Smooth muscle cell (in vitro differentiated cells): ENCODE results near the gene TTC29. TPM values are rescaled to one million over a fixed set of nuclear protein-coding genes. Genes with fewer than 3 reads are reported as not detected.

ENCODE experiments used
- DNase-seq: peaks from one replicate; lab custom pipeline; 2025; ENCODE audit not compliant: unreplicated experiment; lab: John Stamatoyannopoulos, UW
- H2AFZ ChIP-seq: fragments of 200-600 bp; sonication (generic); 2 replicates; pipeline ENCODE4 v1.6.0; 2016; ENCODE audit warnings: antibody characterized with exemption, low read depth, mild to moderate bottlenecking
- H3F3A ChIP-seq: fragments of 200-600 bp; sonication (generic); 2 replicates; pipeline ENCODE4 v1.6.0; 2017; ENCODE audit warnings: antibody characterized with exemption, low read depth
- H3K27ac ChIP-seq: fragments of 200-600 bp; sonication (generic); 2 replicates; pipeline ENCODE4 v1.5.1; 2016; ENCODE audit warnings: low read depth, mild to moderate bottlenecking
- H3K27me3 ChIP-seq: fragments of 200-600 bp; sonication (generic); 2 replicates; pipeline ENCODE4 v1.6.1; 2016; ENCODE audit warnings: low read depth, mild to moderate bottlenecking
- H3K36me3 ChIP-seq: fragments of 200-600 bp; sonication (generic); 2 replicates; pipeline ENCODE4 v1.5.1; 2016; ENCODE audit warnings: low read depth
- H3K4me1 ChIP-seq: fragments of 200-600 bp; sonication (generic); 2 replicates; pipeline ENCODE4 v1.5.1; 2016; ENCODE audit warnings: low read depth
- H3K4me2 ChIP-seq: fragments of 200-600 bp; sonication (generic); 2 replicates; pipeline ENCODE4 v1.6.0; 2016; ENCODE audit warnings: mild to moderate bottlenecking
- H3K4me3 ChIP-seq: fragments of 200-600 bp; sonication (generic); 2 replicates; pipeline ENCODE4 v1.5.1; 2016; ENCODE audit warnings: mild to moderate bottlenecking
- H3K79me2 ChIP-seq: fragments of 200-600 bp; sonication (generic); 2 replicates; pipeline ENCODE4 v1.6.0; 2016; ENCODE audit warnings: low read depth, mild to moderate bottlenecking
- H3K9ac ChIP-seq: fragments of 200-600 bp; sonication (generic); 2 replicates; pipeline ENCODE4 v1.6.0; 2016; ENCODE audit warnings: low read depth
- H3K9me3 ChIP-seq: fragments of 200-600 bp; sonication (generic); replicated peaks from 2 replicates; pipeline ENCODE4 v1.5.1; 2016; ENCODE audit warnings: low read depth
- H4K20me1 ChIP-seq: fragments of 200-600 bp; sonication (generic); 2 replicates; pipeline ENCODE4 v1.6.0; 2016; ENCODE audit warnings: low read depth
- CTCF ChIP-seq: fragments of 200-600 bp; sonication (generic); IDR thresholded peaks from 2 replicates; pipeline ENCODE4 v1.5.1; 2017; ENCODE audit warnings: borderline replicate concordance, mild to moderate bottlenecking, antibody characterized with exemption; ENCODE audit not compliant: insufficient read depth, poor library complexity, severe bottlenecking
- WGBS: methylation state at CpG from one replicate; pipeline ENCODE4 v1.1.7; 2016; ENCODE audit warnings: low lambda C conversion rate; 5-methylcytosine and 5-hydroxymethylcytosine counted together
- polyA plus RNA-seq: library from polyadenylated mRNA; unstranded; fragments of >200 nt; fragmentation: Nextera tagmentation; extraction: Ambion mirVana; gene quantifications from 2 replicates; pipeline ENCODE4 v1.2.1, GENCODE V29; 2016
- total RNA-seq: library from RNA; depleted of rRNA; stranded (reverse); fragments of >200 nt; gene quantifications from 2 replicates; pipeline ENCODE4 v1.2.3, GENCODE V29; 2014

Gene TTC29
- total and polyA plus RNA-seq, 2 experiments from 2014 or later = 0.82 to 1.3 TPM

- Histone ChIP-seq H3K9me3 (no peaks in the 10 kb centered on the region), H3K4me3 (no peak overlapping the region), H3K9ac (no peak overlapping the region), H3K27ac (no peak overlapping the region), H3K27me3 (no peaks in the 10 kb centered on the region), H4K20me1 (no peaks in the 10 kb centered on the region), H3F3A (no peaks in the 10 kb centered on the region), H2AFZ (no peak overlapping the region), H3K4me2 (no peak overlapping the region), H3K4me1 (no peaks in the 10 kb centered on the region), H3K79me2 (no peaks in the 10 kb centered on the region), H3K36me3 (no peaks in the 10 kb centered on the region)
- no peak for TF ChIP-seq CTCF
- DNase-seq = no peak
These were observed 155.1 kb downstream of the TTC29 start for GRCh38 chr4:146790515-146790914.

- no peak overlapping the region for H3K9ac ChIP-seq
- no peaks in the 10 kb centered on the region for H4K20me1 ChIP-seq
- H3K79me2 ChIP-seq = no peaks in the 10 kb centered on the region
- no peak overlapping the region for H3K4me3 ChIP-seq
- H3K4me1 ChIP-seq = no peaks in the 10 kb centered on the region
- no peak overlapping the region for H3K4me2 ChIP-seq
- TF ChIP-seq CTCF = no peak
- H2AFZ ChIP-seq = no peak overlapping the region
- no peaks in the 10 kb centered on the region for H3K36me3 ChIP-seq
- 57% methylated on average over 3 of the region's 3 CpGs for WGBS
- no peak overlapping the region for H3K27ac ChIP-seq
- no peak for DNase-seq
- no peaks in the 10 kb centered on the region for H3F3A ChIP-seq
- no peaks in the 10 kb centered on the region for H3K9me3 ChIP-seq
- H3K27me3 ChIP-seq = no peaks in the 10 kb centered on the region
These were observed 157.9 kb downstream of the TTC29 start for GRCh38 chr4:146787731-146788130.

GRCh38 chr4:146776691-146777090 lies 169.0 kb downstream of the TTC29 start:
- H3K36me3 ChIP-seq = no peaks in the 10 kb centered on the region
- 95% methylated on average over 8 of the region's 8 CpGs for WGBS

More at GRCh38 chr4:146776691-146777090, 169.0 kb downstream of the TTC29 start:
- Histone ChIP-seq H4K20me1 (no peaks in the 10 kb centered on the region), H3K9ac (no peak overlapping the region), H3K27ac (no peak overlapping the region), H3K4me2 (no peak overlapping the region), H3F3A (no peaks in the 10 kb centered on the region), H3K27me3 (no peaks in the 10 kb centered on the region), H3K4me1 (no peaks in the 10 kb centered on the region), H2AFZ (no peak overlapping the region), H3K79me2 (no peaks in the 10 kb centered on the region), H3K4me3 (no peak overlapping the region), H3K9me3 (no peaks in the 10 kb centered on the region)
- no peak for DNase-seq
- TF ChIP-seq CTCF = no peak
